LoVo (cell line): ENCODE data around the gene LHPP.

ENCODE experiments used
- DNase-seq: peaks from one replicate; pipeline ENCODE4 v3.0.0-alpha.2; 2016; ENCODE audit warnings: low spot score

LHPP gene

GRCh38 chr10:124658591-124659242, 197.1 kb downstream of the LHPP start:
- DNase-seq, result no peak

GRCh38 chr10:124659380-124659779, 197.8 kb downstream of the LHPP start:
- no peak for DNase-seq

- DNase-seq, result no peak
Observed at GRCh38 chr10:124660404-124661125, 198.9 kb downstream of the LHPP start.

DNA sequence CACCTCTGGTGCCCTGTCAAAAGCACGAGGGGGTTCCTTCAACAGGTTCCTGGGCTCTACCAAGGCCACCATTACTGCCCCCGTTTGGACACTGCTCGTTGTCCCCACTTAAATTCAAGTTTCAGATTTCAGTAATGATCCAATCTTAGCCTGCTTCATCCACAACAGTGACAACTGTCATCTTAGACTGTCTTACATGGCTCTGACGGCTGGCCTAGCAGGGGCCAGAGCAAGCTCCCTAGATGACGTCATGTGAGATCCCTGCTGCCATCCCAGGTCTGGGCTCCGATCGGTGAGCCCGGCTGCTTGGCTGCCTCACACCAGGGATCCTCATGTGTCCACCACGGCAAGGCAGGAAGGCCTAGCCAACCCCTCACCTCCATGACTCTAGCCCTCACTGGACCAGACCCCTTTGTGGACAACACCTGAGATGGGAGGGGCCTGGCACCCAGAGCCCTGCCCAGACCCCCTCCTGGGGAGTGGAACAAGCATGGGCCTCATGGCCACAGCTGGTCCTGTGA, 200.1 kb downstream of the LHPP start:
- DNase-seq, result no peak

DNA sequence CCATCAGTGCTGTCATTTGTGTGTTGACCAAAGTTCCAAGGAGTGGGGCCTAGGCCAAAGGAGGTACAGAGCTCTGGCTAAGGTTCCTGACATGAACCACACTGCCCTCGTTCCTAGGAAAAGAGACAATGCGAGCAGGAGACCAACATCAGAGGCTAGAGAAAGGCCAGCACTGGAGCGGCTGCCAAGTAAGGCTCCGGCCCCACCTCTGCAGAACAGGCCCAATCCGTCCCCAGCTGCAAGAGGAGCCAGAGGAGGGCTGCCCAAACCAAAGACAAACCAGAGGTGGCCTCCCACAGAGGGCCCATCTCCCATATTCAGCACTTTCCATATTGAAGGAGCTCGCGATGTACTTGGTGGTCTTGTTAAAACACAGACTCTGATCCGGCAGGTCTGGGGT, 201.6 kb downstream of the LHPP start:
- no peak for DNase-seq
